Measurements from ENCODE around the gene PLCL2. TPM values are rescaled to one million over a fixed set of nuclear protein-coding genes. Genes with fewer than 3 reads are reported as not detected.

Gene PLCL2
- polyA plus RNA-seq, 2 of the 4 experiments (the other 2 are of a cell fraction), result 2.1 to 3.0 TPM

DNA sequence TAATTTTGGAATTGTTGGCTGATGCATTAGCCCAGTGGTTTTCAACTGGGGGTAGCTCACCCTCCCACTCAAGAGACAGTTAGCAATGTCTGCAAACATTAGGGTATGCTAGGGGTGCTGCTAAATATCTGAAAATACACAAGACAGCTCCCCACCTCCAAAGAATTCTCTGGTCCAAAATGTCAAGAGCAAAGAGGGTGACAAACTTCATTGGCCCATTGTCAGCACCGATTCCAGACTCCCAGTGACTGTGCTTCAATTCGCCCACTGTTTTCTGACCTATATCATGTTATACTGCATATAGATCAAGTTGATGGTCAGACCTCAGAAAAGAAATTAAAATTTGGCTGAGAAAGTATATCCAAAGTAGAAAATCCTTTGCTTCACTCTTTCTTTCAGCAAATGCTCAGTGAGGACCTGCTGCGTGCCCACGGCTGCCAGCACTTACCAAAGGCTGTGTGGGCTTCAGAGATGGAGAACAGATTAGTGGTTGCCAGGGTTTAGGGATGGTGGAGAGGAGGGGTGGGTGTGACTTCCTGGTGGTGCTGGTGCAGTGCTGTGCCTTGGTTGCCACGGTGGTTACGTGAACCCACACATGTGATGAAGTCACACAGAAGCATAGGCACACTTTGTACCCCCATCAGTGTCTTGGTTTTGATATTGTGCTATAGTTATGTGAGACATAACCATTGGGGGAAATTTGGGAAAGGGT is 204.0 kb downstream of the PLCL2 start (continued):
- TF ChIP-seq ESRRA (IDR thresholded peaks at IDR 0.05; ENCODE audit: borderline replicate concordance, low read length), result no peak
- TF ChIP-seq HEYL (CRISPR knock-in tag; IDR thresholded peaks at IDR 0.05), result no peak
- no peak for TF ChIP-seq ZC3H11A (IDR thresholded peaks at IDR 0.05)
- no peak for TF ChIP-seq TP53 (CRISPR knock-in tag; IDR thresholded peaks at IDR 0.05)

DNA sequence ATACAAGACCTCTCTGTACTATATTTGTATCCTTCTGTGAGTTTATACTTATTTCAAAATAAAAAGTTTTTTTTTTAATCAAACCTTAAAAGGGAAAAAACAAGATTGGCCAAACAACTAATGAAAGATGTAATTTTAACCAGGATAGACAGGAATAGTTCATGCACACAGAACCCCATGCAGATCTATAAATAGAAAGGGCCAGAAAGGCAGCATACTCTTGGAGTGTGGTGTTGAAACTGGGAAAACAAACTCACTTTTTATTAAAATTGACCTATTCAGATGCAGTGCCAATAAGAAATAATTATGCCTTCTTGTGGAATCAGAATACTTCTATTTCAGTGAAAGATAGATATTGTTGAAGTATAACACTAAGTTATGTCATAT is 204.6 kb downstream of the PLCL2 start:
- Histone ChIP-seq H3K4me3 (no peak overlapping the region), H3K9me3 (no peaks in the 10 kb centered on the region), H3K4me2 (no peak overlapping the region), H3K4me1 (no peaks in the 10 kb centered on the region), H3K27ac (no peak overlapping the region)
- ATAC-seq (no peak), FAIRE-seq (no peak), DNase-seq (ENCODE audit: low read depth in 1 of 2, low spot score in 1 of 2) (no peak)
- TF ChIP-seq ZNF302 (CRISPR knock-in tag; IDR thresholded peaks at IDR 0.05) (no peak), HOXB13 (CRISPR knock-in tag; IDR thresholded peaks at IDR 0.05; ENCODE audit: low read depth) (no peak), ZFP36 (IDR thresholded peaks at IDR 0.05; ENCODE audit: borderline replicate concordance, partially characterized antibody) (no peak), RARB (CRISPR knock-in tag; IDR thresholded peaks at IDR 0.05) (no peak), HDAC2 (IDR thresholded peaks at IDR 0.05) (no peak), NR3C1 (IDR thresholded peaks at IDR 0.05) (no peak), GATA3 (IDR thresholded peaks at IDR 0.05; ENCODE audit: borderline replicate concordance) (no peak), NFE2L2 (conservative IDR thresholded peaks at IDR 0.05; ENCODE audit: low read length) (no peak), POLR2A (IDR thresholded peaks at IDR 0.05; ENCODE audit: low read length) (no peak), EHF (CRISPR knock-in tag; IDR thresholded peaks at IDR 0.05) (no peak)
- TF ChIP-seq, protein P1, sequence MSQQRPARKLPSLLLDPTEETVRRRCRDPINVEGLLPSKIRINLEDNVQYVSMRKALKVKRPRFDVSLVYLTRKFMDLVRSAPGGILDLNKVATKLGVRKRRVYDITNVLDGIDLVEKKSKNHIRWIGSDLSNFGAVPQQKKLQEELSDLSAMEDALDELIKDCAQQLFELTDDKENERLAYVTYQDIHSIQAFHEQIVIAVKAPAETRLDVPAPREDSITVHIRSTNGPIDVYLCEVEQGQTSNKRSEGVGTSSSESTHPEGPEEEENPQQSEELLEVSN (IDR thresholded peaks at IDR 0.05; ENCODE audit: borderline replicate concordance, low read depth), result no peak
- ChIA-PET POLR2A (no interaction called here), CTCF (no interaction called here)

DNA sequence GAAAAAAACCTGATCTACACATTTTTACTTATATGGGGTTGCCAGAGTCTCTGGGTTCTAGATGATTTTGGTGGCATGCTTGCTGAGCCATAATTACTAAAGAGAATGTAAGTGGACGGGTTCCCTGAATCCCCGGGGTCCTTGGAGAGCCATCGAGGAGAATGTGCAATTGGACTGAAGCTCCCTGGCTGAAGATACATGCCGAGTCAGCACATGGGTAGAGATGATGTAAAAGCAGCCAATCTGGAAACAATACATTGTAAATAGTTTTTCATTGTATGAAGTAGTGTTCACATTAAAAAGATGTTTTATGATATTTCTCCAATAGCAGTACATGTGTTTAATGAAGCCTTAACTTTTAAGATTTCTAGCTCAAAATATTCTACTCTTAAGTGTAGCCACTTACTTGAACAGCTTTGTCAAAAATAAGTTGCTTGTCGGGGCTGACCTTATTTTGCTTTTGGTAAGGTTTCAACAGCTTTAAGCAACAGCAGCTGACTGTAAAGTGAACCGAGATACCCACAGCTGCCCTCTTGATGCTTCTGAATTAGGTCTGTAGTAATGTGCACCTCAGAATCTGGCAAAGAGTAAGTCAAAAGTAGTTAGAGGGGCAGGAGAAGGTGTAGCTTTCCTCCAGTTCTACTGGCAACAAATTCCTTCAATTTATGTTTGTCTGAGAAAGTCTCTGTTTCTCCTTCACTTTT is 205.7 kb downstream of the PLCL2 start:
- Histone ChIP-seq H3K27ac (no peak overlapping the region), H3K4me3 (no peak overlapping the region), H3K9me3 (no peaks in the 10 kb centered on the region), H3K4me1 (no peaks in the 10 kb centered on the region), H3K4me2 (no peak overlapping the region)
- ChIA-PET CTCF (no interaction called here), POLR2A (no interaction called here)
- no peak for DNase-seq (ENCODE audit: low read depth in 1 of 2, low spot score in 1 of 2)
- FAIRE-seq, result no peak
- WGBS (ENCODE audit: missing lambda C conversion rate), result 82% methylated on average over 6 of the region's 6 CpGs
- TF ChIP-seq POLR2A (IDR thresholded peaks at IDR 0.05; ENCODE audit: low read length) (no peak), MAFK (IDR thresholded peaks at IDR 0.05; ENCODE audit: partially characterized antibody) (peak; percentile 86)
- ATAC-seq, result no peak

DNA sequence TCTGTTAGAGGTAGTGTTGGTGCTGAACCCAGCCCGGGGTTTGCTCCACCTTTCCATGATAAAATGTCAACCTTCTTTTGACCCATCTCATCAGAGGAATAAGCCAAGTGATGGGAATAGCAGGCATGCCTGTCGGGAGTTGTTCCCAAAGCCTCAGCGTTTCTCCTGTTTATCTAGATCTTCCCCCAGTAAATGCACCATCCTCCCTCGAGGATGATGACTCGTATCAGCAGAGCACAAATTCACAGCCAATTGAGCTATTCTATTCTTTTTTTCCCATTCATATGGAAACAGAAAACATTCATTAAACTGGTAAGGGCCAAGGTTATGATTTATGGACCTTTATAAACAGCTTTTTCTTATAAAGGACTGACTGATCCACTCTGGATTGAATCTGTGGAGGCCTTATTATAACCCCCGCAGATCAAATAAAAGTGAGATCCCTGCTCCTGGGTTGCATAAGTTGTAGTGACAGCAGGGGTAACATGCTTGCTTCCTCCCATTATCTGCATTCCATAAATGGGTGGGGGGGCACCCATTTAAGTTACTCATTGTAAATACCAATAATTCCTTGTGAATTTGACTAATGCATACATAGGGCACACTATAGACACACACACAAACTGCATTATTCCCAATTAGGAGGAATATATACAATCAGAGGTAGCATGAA is 207.3 kb downstream of the PLCL2 start:
- Histone ChIP-seq H3K9me3 (no peaks in the 10 kb centered on the region), H3K4me3 (no peak overlapping the region), H3K27ac (no peak overlapping the region), H3K4me1 (no peaks in the 10 kb centered on the region), H3K4me2 (no peak overlapping the region)
- ChIA-PET CTCF (interaction anchor here (0.9 kb wide), 1 partner anchor 121 kb away, joined by 3 read pairs; no protein-coding TSS in a partner anchor), POLR2A (no interaction called here)
- TF ChIP-seq ZFP36 (IDR thresholded peaks at IDR 0.05; ENCODE audit: borderline replicate concordance, partially characterized antibody), result no peak
- TF ChIP-seq, protein P2, sequence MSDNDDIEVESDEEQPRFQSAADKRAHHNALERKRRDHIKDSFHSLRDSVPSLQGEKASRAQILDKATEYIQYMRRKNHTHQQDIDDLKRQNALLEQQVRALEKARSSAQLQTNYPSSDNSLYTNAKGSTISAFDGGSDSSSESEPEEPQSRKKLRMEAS (IDR thresholded peaks at IDR 0.05), result no peak
- TF ChIP-seq HOXB13 (CRISPR knock-in tag; IDR thresholded peaks at IDR 0.05; ENCODE audit: low read depth), result no peak
- TF ChIP-seq RNF2 (IDR thresholded peaks at IDR 0.05; ENCODE audit: borderline replicate concordance, low read depth), result no peak
- TF ChIP-seq PHF8 (IDR thresholded peaks at IDR 0.05; ENCODE audit: borderline replicate concordance, low read depth), result no peak
- no peak for TF ChIP-seq KDM5A (IDR thresholded peaks at IDR 0.05)
- TF ChIP-seq RARB (CRISPR knock-in tag; IDR thresholded peaks at IDR 0.05), result no peak
- no peak for TF ChIP-seq BHLHE40 (IDR thresholded peaks at IDR 0.05; ENCODE audit: low read depth, low read length)
- TF ChIP-seq CBX2 (IDR thresholded peaks at IDR 0.05; ENCODE audit: borderline replicate concordance, low read depth), result no peak
- no peak for TF ChIP-seq NFE2L2 (conservative IDR thresholded peaks at IDR 0.05; ENCODE audit: low read length)
- FAIRE-seq, result no peak
- peak in 1 of 2 experiments; percentile 30; a peak in 1 of 6 replicates for ATAC-seq
- no peak for DNase-seq (ENCODE audit: low read depth in 1 of 2, low spot score in 1 of 2)
- 45% methylated on average over 6 of the region's 6 CpGs for WGBS (ENCODE audit: missing lambda C conversion rate)
